Stimulated activated CD8-positive, alpha-beta memory T cell treated with anti-CD3 and anti-CD28 coated beads, Interleukin-4, amount 100 ng/mL, for 48 hours (primary cell): ENCODE data around the gene MBP.
"Not testable (repeated sequence)": the region's sequence is repeated elsewhere in the genome, so short reads cannot be mapped to it uniquely, and the experiment has no call there.

ENCODE experiments used
- DNase-seq: peaks from one replicate; pipeline ENCODE4 v3.0.0-alpha.2; 2020

MBP gene

GRCh38 chr18:76962851-76963250 is 169.7 kb downstream of the MBP start:
- no peak for DNase-seq

GRCh38 chr18:76960528-76961035 is 172.0 kb downstream of the MBP start:
- no peak for DNase-seq

GRCh38 chr18:76959605-76960004 is 173.0 kb downstream of the MBP start:
- DNase-seq = no peak

DNA sequence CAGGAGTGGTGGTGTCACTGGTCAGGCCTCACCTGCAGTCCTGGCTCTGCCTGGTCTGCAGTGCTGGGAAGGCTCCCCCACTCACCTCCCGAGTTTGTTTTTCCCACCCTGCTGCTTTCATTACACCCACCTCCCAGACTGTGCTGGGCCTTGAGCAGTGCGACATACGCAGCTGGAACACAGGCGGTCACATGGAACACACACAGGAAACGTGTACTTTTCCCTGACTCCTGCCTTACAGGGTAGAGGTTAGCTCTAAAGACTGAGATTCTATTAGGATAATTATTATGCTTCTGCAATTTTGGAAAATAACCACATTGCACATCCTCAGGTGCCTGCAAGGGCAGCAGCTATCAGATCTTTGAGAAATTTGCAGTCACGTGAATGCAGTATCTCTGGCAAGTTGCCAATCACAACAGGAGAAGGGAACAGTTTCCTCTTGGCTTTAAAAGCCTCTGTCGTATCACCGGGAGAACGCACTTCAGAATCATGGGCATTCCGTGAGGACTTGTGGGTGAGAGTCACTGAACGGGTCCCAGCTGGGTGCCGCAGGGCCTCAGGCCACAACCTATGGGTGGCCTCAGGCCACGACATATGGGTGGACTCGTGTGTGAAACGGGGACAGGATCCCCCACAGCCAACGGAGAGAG is 173.8 kb downstream of the MBP start:
- no peak for DNase-seq

DNA sequence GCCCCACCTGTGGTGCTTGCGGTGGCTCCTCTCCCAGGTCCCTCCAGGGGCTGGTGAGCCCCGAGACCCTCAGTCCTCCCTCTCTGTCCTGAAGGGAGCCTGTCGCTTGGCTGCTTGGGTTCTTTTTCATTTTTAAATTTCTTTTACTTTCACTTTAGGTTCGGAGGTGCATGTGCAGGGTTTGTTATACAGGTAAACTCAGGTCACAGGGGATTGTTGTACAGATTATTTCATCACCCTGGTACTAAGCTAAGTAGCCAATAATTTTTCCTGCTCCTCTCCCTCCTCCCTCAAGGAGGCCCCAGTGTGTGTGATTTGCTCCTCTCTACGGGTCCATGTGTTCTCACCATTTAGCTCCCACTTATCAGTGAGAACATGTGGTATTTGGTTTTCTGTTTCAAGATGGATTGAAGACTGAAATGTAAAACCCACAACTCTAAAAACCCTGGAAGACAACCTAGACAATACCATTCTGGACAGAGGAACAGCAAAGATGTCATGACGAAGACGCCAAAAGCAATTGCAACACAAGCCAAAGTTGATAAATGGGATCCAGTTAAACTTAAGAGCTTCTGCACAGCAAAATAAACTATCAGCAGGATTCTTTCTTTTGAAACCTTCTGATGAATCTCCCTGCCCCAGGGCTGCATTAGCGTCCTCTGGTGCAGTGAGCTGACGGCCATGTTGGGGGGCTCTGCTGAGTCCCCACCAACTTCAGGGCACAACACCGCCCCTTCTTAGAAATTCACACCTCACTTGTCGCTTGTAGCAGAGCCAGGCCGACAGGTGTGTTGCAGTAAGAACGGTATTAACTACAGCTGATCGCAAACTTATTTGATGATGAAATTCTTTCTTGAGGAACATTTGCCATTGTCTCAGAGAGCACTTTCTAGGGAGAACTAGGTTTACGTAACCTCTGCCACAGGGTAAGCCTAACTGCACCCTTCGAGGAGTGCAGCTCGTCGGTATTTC is 174.9 kb downstream of the MBP start:
- no peak for DNase-seq

DNA sequence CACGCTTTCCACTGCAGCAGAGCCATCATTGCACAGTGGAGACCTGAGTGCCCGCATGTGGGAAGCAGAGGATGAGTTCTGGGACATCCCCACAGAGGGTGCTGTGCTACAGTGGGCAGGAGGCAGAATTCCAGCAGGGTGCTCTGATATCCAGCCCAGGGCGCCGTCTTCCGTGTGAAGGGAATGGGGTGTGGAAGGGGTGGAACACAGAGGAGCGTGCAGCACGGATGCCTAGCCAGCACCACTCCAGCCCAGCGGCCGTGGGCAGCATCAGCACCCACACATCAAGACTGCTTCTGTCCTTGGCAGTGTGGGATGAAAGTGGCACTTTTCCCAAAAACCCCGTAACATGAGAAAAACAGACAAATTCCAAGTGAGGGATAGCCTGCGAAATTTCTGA is 175.9 kb downstream of the MBP start:
- no peak for DNase-seq

- no peak for DNase-seq
Observed at GRCh38 chr18:76955524-76956170, 176.9 kb downstream of the MBP start.

DNA sequence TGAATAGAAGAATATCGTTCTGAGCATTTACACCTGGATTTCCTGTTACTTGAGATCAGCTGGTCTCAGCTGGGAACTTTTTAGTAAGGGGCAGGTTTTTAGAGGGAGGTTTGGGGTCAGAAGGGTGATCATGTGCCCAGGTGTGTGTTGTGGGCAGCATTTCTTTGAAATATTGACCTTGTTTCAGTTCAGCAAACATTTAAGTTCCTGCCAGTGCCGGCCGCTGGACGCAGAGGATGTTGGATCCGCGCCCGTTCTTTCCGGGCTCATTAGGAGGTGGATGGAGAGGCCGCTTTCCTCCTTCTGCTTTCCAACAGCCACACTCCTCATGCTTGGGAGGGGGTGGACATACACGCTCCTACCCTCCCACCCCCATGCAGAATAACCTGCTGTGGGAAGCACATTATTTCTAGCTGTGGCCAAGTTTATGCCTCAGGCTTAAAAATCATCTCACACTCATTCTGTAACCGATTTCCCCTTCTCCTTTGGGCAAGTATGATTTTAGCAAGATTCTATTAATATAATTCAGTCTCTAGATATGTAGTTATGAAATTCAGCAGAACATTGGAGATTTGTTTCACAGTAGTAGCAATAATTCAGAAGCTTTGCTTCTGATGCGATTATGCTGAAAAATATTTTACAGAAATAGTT is 178.9 kb downstream of the MBP start:
- no peak for DNase-seq

DNA sequence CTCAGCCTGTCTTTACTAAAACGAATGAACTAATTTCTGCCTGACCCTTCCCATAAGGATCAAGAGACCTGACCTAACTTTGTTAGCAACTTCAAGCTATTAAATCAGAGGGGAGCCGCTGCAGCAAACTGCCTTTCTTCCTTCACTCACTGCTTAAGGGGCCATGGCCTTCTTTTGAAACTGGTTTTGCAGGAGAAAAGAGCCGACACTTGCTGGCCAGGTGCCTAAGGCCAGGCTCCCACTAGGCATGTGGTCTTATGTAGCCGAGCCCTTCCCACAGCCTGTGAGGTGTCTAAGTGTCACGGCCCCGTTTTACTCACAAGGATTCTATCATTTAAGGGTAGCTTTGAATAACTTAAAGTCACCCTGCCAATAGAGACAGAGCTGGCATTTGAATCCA is 179.4 kb downstream of the MBP start:
- DNase-seq = no peak

DNA sequence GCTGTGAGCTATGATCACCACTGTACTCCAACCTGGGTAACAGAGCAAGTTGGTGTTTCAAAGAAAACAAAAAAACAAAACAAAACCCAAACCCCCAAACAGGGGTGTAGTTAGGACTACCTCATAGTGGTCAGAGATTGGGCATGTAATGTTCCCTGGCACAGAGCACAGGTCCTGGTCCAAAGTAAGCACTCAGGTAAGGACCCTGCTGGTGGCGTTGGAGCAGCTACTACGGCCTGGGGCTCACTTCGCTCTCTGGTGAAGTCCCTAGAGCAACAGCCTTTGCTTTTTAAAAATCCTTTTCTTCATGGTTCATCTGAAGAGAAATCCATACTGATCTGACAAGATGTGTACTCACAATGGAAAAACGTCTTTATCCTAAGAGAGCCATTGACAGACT is 179.8 kb downstream of the MBP start:
- no peak for DNase-seq

- DNase-seq = no peak
Observed at GRCh38 chr18:76951456-76952247, 180.9 kb downstream of the MBP start.

DNA sequence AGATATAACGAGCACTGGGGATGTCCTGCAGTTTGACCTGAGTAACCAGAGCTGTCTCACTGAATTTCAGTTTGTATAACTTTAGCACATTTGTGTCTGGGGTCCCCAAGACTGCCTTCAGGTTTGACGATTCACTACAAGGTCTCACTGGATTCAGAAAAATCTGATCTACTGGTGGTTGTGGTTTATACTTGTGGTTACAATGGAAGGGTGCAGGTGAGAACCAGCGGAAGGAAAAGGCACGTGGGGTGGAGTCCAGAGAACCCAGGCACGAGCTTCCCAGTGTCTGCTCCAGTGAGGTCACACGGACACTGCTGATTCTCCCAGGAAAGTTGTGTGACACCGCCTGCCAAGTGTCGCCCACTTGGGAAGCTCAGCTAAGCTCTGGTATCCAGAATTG is 184.2 kb downstream of the MBP start:
- no peak for DNase-seq

- DNase-seq = not testable (repeated sequence)
Observed at GRCh38 chr18:76944346-76944745, 188.2 kb downstream of the MBP start.

DNA sequence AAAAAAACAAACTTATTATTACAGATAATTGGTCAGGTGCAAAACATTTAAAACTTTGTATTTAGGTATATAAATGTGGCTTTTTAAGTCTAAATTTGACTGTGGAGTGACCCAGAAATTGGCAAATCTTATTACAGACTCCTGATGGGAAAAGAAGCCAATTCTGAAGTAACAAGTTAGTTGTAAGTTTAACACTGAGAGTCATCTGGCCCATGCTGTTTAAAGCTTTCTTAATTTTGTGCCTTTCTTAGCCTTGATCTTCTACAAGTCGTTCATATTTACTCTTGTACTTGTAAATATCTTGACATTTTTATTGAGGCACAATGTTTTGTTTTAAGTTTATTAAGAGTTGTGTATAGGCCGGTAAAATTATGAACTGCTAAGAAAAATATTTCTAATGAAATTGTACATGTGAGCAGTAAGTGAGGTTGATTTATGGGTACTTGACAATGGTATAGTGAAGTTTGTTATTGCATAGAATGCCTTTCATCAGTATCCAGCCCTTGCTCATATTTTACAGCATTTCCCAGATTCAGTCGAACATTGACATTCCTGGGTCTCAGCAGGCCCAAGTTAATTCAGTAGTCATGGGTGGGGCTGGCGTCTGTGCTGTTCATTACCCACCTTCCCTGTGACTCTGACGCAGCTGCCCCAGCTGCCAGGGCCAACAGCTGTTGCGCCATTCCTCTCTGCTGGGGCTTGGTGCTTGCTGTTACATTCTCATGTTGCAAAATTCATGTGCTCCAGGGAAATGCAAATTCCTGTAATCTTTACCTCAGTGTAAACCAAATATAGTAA is 188.8 kb downstream of the MBP start:
- no peak for DNase-seq

- DNase-seq = no peak
Observed at GRCh38 chr18:76941284-76941683, 191.3 kb downstream of the MBP start.

GRCh38 chr18:76938619-76939018 is 194.0 kb downstream of the MBP start:
- no peak for DNase-seq

DNA sequence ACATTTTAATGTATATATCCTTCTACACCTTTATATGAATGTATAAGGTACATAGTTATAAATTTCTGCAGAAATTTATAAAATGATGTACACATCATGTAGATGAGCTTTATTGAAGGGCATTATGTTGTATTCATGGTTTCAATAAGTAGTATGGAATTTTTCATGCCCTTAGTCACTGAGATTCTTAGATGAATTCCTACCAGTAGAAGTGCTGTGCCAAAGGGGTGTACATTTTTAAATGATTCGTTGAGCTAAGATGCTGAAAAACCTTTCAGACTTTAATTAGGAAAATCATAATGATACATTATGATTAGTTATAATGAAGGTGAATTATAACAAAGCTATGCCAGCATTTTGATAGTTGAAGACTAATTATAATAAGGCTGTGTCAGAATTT is 195.0 kb downstream of the MBP start:
- no peak for DNase-seq

- no peak for DNase-seq
Observed at GRCh38 chr18:76936877-76937276, 195.7 kb downstream of the MBP start.

DNA sequence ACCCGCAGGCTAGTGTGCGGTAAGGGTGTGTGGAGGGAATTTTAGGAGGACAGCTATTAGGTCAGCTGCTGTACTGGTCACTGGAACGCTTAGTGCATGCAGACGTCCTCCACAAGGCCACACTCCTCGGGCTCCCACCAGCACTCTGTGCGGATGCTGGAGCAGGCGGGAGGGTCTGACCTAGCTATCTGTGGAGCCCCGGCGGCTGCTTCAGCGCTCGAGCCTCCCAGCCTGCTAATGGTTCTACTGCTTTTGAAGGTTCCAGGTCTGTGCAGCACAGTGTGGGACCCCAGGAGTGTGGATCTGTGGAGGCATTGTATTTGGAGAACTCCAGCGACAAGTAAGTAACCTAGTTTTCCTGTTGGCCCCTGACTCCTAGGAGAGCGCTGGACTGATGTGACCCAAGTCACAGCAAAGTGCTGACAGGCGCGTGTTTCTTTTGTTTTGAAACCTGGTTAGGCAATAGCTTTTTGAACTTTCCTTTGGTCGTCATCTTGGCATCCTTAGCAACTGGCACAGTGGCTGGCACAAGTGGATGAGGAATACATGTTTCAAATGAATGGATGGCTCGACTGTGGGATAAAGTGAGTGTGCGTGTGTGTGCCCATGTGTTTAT is 196.8 kb downstream of the MBP start:
- DNase-seq = no peak

- DNase-seq = no peak
Observed at GRCh38 chr18:76932026-76932819, 200.4 kb downstream of the MBP start.
